H9 (cell line): ENCODE data around the gene KCNMA1. TPM values are rescaled to one million over a fixed set of nuclear protein-coding genes. Genes with fewer than 3 reads are reported as not detected.

Experiments
- DNase-seq: peaks from one replicate; pipeline ENCODE4 v3.0.0-alpha.2; 2017
- H2AFZ ChIP-seq: one replicate; pipeline ENCODE4 v1.6.1; 2013; ENCODE audit warnings: mild to moderate bottlenecking, low read length, control low read depth, moderate library complexity
- H2AK5ac ChIP-seq: 2 replicates; pipeline ENCODE4 v1.6.1; 2013; ENCODE audit warnings: low read length, control low read depth, mixed read lengths; ENCODE audit not compliant: insufficient read length
- H2BK120ac ChIP-seq: one replicate; pipeline ENCODE4 v1.6.1; 2013; ENCODE audit warnings: low read depth, mild to moderate bottlenecking, low read length, control low read depth, inconsistent platforms; ENCODE audit not compliant: poor library complexity, severe bottlenecking
- H2BK12ac ChIP-seq: 2 replicates; pipeline ENCODE4 v1.6.1; 2013; ENCODE audit warnings: low read length, control low read depth, mixed read lengths, low read depth; ENCODE audit not compliant: insufficient read length
- H2BK15ac ChIP-seq: 2 replicates; pipeline ENCODE4 v1.6.1; 2013; ENCODE audit warnings: low read depth, low read length, control low read depth
- H2BK20ac ChIP-seq: one replicate; pipeline ENCODE4 v1.6.1; 2013; ENCODE audit warnings: low read depth, mild to moderate bottlenecking, low read length, control low read depth, inconsistent platforms; ENCODE audit not compliant: poor library complexity, severe bottlenecking
- H2BK5ac ChIP-seq: 2 replicates; pipeline ENCODE4 v1.6.1; 2013; ENCODE audit warnings: low read length, control low read depth, mixed read lengths; ENCODE audit not compliant: insufficient read length
- H3K14ac ChIP-seq: 2 replicates; pipeline ENCODE4 v1.6.1; 2013; ENCODE audit warnings: low read length, control low read depth; ENCODE audit not compliant: insufficient read depth
- H3K18ac ChIP-seq: 2 replicates; pipeline ENCODE4 v1.6.1; 2013; ENCODE audit warnings: low read depth, mild to moderate bottlenecking, mixed read lengths, low read length, control low read depth; ENCODE audit not compliant: insufficient read length
- H3K23ac ChIP-seq: 2 replicates; pipeline ENCODE4 v1.6.1; 2013; ENCODE audit warnings: low read length, control low read depth, mixed read lengths, low read depth; ENCODE audit not compliant: insufficient read length
- H3K23me2 ChIP-seq: 2 replicates; pipeline ENCODE4 v1.6.1; 2013; ENCODE audit warnings: low read depth, mild to moderate bottlenecking, mixed read lengths, low read length, control low read depth; ENCODE audit not compliant: insufficient read length, poor library complexity, severe bottlenecking
- H3K27ac ChIP-seq: 2 replicates; pipeline ENCODE4 v1.5.1; 2013; ENCODE audit warnings: low read length, control low read depth, mixed read lengths, low read depth; ENCODE audit not compliant: insufficient read length
- H3K27me3 ChIP-seq: 2 replicates; pipeline ENCODE4 v1.6.1; 2013; ENCODE audit warnings: low read length, control low read depth, inconsistent platforms; ENCODE audit not compliant: insufficient read depth
- H3K4ac ChIP-seq: 2 replicates; pipeline ENCODE4 v1.6.1; 2013; ENCODE audit warnings: low read depth, mild to moderate bottlenecking, control low read depth, inconsistent platforms, low read length, moderate library complexity
- H3K4me1 ChIP-seq: 2 replicates; pipeline ENCODE4 v1.6.1; 2013; ENCODE audit warnings: low read length, control low read depth, inconsistent platforms; ENCODE audit not compliant: insufficient read depth
- H3K4me2 ChIP-seq: 2 replicates; pipeline ENCODE4 v1.6.1; 2013; ENCODE audit warnings: low read length, control low read depth, mixed read lengths; ENCODE audit not compliant: insufficient read length, insufficient read depth
- H3K56ac ChIP-seq: 2 replicates; pipeline ENCODE4 v1.6.1; 2013; ENCODE audit warnings: low read depth, mild to moderate bottlenecking, mixed read lengths, low read length, control low read depth; ENCODE audit not compliant: insufficient read length
- H3K79me1 ChIP-seq: 2 replicates; pipeline ENCODE4 v1.6.1; 2013; ENCODE audit warnings: low read depth, mild to moderate bottlenecking, moderate library complexity, low read length, control low read depth, inconsistent platforms; ENCODE audit not compliant: insufficient read depth, poor library complexity, severe bottlenecking
- H3K79me2 ChIP-seq: 2 replicates; pipeline ENCODE4 v1.6.1; 2013; ENCODE audit warnings: low read length, control low read depth, inconsistent platforms; ENCODE audit not compliant: insufficient read depth
- H3K9ac ChIP-seq: 2 replicates; pipeline ENCODE4 v1.6.1; 2013; ENCODE audit warnings: low read length, control low read depth, mixed read lengths; ENCODE audit not compliant: insufficient read length; ENCODE audit errors: extremely low read depth
- H3K9me3 ChIP-seq: one replicate; pipeline ENCODE4 v1.6.1; 2013; ENCODE audit warnings: low read depth, low read length, inconsistent platforms; ENCODE audit not compliant: control insufficient read depth
- H3T11ph ChIP-seq: one replicate; pipeline ENCODE4 v1.6.1; 2013; ENCODE audit warnings: mild to moderate bottlenecking, low read length, control low read depth, inconsistent platforms
- H4K20me1 ChIP-seq: one replicate; pipeline ENCODE4 v1.6.1; 2013; ENCODE audit not compliant: control insufficient read depth, insufficient read length, insufficient read depth
- H4K5ac ChIP-seq: 2 replicates; pipeline ENCODE4 v1.6.1; 2013; ENCODE audit warnings: low read depth, mild to moderate bottlenecking, mixed read lengths, low read length, control low read depth; ENCODE audit not compliant: insufficient read length
- H4K8ac ChIP-seq: replicated peaks from 2 replicates; pipeline ENCODE4 v1.6.1; 2013; ENCODE audit warnings: low read length, control low read depth, mixed read lengths, low read depth; ENCODE audit not compliant: insufficient read length
- H4K91ac ChIP-seq: 2 replicates; pipeline ENCODE4 v1.6.1; 2013; ENCODE audit warnings: low read depth, mild to moderate bottlenecking, moderate library complexity, mixed read lengths, low read length, control low read depth; ENCODE audit not compliant: insufficient read length
- H3K27ac Mint-ChIP-seq, 3 experiments: 2 replicates in 2 of 3; 3 replicates in 1 of 3; pipeline ENCODE4 v1.8.0; 2020 to 2021; ENCODE audit warnings: mixed read lengths in 3 of 3, mild to moderate bottlenecking in 1 of 3, moderate library complexity in 1 of 3
- H3K27me3 Mint-ChIP-seq: 2 replicates; pipeline ENCODE4 v1.8.0; 2021; ENCODE audit warnings: low read depth, mild to moderate bottlenecking, moderate library complexity, mixed read lengths
- H3K36me3 Mint-ChIP-seq, 3 experiments: 2 replicates in 2 of 3; 3 replicates in 1 of 3; pipeline ENCODE4 v1.8.0; 2020 to 2021; ENCODE audit warnings: low read depth in 3 of 3, mixed read lengths in 3 of 3; ENCODE audit not compliant: insufficient read depth in 1 of 3
- H3K4me1 Mint-ChIP-seq, 2 experiments: 2 replicates each; pipeline ENCODE4 v1.8.0; 2020; ENCODE audit warnings: mixed read lengths in 2 of 2
- H3K4me3 Mint-ChIP-seq, 2 experiments: 2 replicates in 1 of 2; 3 replicates in 1 of 2; pipeline ENCODE4 v1.8.0; 2020 to 2021; ENCODE audit warnings: mild to moderate bottlenecking in 2 of 2, mixed read lengths in 2 of 2, moderate library complexity in 1 of 2
- H3K9me3 Mint-ChIP-seq, 2 experiments: 2 replicates in 1 of 2; 3 replicates in 1 of 2; pipeline ENCODE4 v1.8.0; 2020; ENCODE audit warnings: mild to moderate bottlenecking in 2 of 2, mixed read lengths in 2 of 2, moderate library complexity in 1 of 2
- WGBS: extraction: QIAGEN DNeasy Blood & Tissue Kit; methylation state at CpG from one replicate; pipeline ENCODE4 v1.1.7; 2013; ENCODE audit warnings: missing lambda C conversion rate, low lambda C conversion rate, mixed read lengths; ENCODE audit not compliant: insufficient read length; ENCODE audit errors: extremely low coverage; 5-methylcytosine and 5-hydroxymethylcytosine counted together
- total RNA-seq: library from RNA; stranded (reverse); gene quantifications from 2 replicates; pipeline ENCODE4 v1.2.1, GENCODE V29; 2021
- TF ChIP-seq, protein P1 (sequence below): fragments of 200-600 bp; sonication (generic); conservative IDR thresholded peaks from 3 replicates; pipeline ENCODE4 v1.8.0; 2021; ENCODE audit warnings: antibody characterized with exemption, mild to moderate bottlenecking

Gene KCNMA1
- total RNA-seq, 1 experiment from 2014 or later = 2.0 TPM

- Mint-ChIP-seq H3K4me1 (peaks cover 41 to 47% of the 10 kb centered on the region in 2 experiments), H3K4me3 (no peak overlapping the region), H3K27ac (no peak overlapping the region), H3K36me3 (no peaks in the 10 kb centered on the region), H3K27me3 (peaks cover 13% of the 10 kb centered on the region), H3K9me3 (no peaks in the 10 kb centered on the region)
- no peak overlapping the region for H4K91ac ChIP-seq
- H3K27ac ChIP-seq = no peak overlapping the region
- no peak overlapping the region for H2AK5ac ChIP-seq
- H2BK120ac ChIP-seq = no peak overlapping the region
- TF ChIP-seq, protein P1, sequence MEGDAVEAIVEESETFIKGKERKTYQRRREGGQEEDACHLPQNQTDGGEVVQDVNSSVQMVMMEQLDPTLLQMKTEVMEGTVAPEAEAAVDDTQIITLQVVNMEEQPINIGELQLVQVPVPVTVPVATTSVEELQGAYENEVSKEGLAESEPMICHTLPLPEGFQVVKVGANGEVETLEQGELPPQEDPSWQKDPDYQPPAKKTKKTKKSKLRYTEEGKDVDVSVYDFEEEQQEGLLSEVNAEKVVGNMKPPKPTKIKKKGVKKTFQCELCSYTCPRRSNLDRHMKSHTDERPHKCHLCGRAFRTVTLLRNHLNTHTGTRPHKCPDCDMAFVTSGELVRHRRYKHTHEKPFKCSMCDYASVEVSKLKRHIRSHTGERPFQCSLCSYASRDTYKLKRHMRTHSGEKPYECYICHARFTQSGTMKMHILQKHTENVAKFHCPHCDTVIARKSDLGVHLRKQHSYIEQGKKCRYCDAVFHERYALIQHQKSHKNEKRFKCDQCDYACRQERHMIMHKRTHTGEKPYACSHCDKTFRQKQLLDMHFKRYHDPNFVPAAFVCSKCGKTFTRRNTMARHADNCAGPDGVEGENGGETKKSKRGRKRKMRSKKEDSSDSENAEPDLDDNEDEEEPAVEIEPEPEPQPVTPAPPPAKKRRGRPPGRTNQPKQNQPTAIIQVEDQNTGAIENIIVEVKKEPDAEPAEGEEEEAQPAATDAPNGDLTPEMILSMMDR = no peak
- H2BK12ac ChIP-seq = no peak overlapping the region
- H2AFZ ChIP-seq = no peak overlapping the region
- H3T11ph ChIP-seq = no peak overlapping the region
- no peaks in the 10 kb centered on the region for H3K9me3 ChIP-seq
- no peak overlapping the region for H3K14ac ChIP-seq
- no peak overlapping the region for H3K18ac ChIP-seq
- no peak overlapping the region for H2BK20ac ChIP-seq
- H3K79me1 ChIP-seq = no peaks in the 10 kb centered on the region
- no peaks in the 10 kb centered on the region for H3K23me2 ChIP-seq
- no peak overlapping the region for H3K4ac ChIP-seq
- peaks cover 7% of the 10 kb centered on the region for H3K4me1 ChIP-seq
- WGBS = no CpG with 5 or more reads among the region's 2 CpGs
- H3K23ac ChIP-seq = no peak overlapping the region
- no peak overlapping the region for H2BK15ac ChIP-seq
- H4K20me1 ChIP-seq = no peaks in the 10 kb centered on the region
- no peaks in the 10 kb centered on the region for H3K27me3 ChIP-seq
- DNase-seq = no peak
- H3K79me2 ChIP-seq = no peaks in the 10 kb centered on the region
- no peak overlapping the region for H4K5ac ChIP-seq
- H2BK5ac ChIP-seq = no peak overlapping the region
- no peak overlapping the region for H3K4me2 ChIP-seq
- H3K9ac ChIP-seq = no peak overlapping the region
- no peak overlapping the region for H4K8ac ChIP-seq
- no peak overlapping the region for H3K56ac ChIP-seq
Measured at GRCh38 chr10:77287647-77288120, 349.9 kb downstream of the KCNMA1 start.
